AG08396 (cell line): ENCODE data around the gene SCNN1A.

ENCODE experiments used
- DNase-seq: peaks from one replicate; pipeline ENCODE4 v3.0.0; 2012; ENCODE audit warnings: low spot score, mixed read lengths

The SCNN1A gene

GRCh38 chr12:6375269-6376078, at the start of gene SCNN1A:
Gene SCNN1A, minus strand, starts transcription at chr12:6375563. Its CDS starts 780 bp downstream, at chr12:6374783.
- no peak for DNase-seq

- DNase-seq: no peak
These were observed 49.5 kb upstream of the SCNN1A start for GRCh38 chr12:6424866-6425265.

GRCh38 chr12:6424008-6424347, 48.6 kb upstream of the SCNN1A start:
- no peak for DNase-seq

GRCh38 chr12:6423267-6424007, 48.1 kb upstream of the SCNN1A start:
- DNase-seq: peak; percentile 88

GRCh38 chr12:6420364-6420763, 45.0 kb upstream of the SCNN1A start:
- DNase-seq: no peak

GRCh38 chr12:6418796-6419195, 43.4 kb upstream of the SCNN1A start:
- no peak for DNase-seq

GRCh38 chr12:6416596-6416995, 41.2 kb upstream of the SCNN1A start:
- DNase-seq: no peak

GRCh38 chr12:6407236-6407954, 32.0 kb upstream of the SCNN1A start:
- DNase-seq: no peak

GRCh38 chr12:6405963-6406362, 30.6 kb upstream of the SCNN1A start:
- no peak for DNase-seq

GRCh38 chr12:6404390-6404789, 29.0 kb upstream of the SCNN1A start:
- no peak for DNase-seq

- no peak for DNase-seq
These were observed 24.7 kb upstream of the SCNN1A start for GRCh38 chr12:6399884-6400644.

- DNase-seq: no peak
These were observed 20.7 kb upstream of the SCNN1A start for GRCh38 chr12:6396031-6396430.

GRCh38 chr12:6394398-6394797, 19.0 kb upstream of the SCNN1A start:
- DNase-seq: no peak

- DNase-seq: no peak
These were observed 17.7 kb upstream of the SCNN1A start for GRCh38 chr12:6393109-6393508.

GRCh38 chr12:6392504-6392903, 17.1 kb upstream of the SCNN1A start:
- peak; percentile 4 for DNase-seq

- DNase-seq: peak; percentile 2
These were observed 15.7 kb upstream of the SCNN1A start for GRCh38 chr12:6391013-6391412.

- DNase-seq: peak; percentile 12
These were observed 14.9 kb upstream of the SCNN1A start for GRCh38 chr12:6390084-6390799.

GRCh38 chr12:6387541-6387940, 12.2 kb upstream of the SCNN1A start:
- DNase-seq: no peak

GRCh38 chr12:6386491-6386890, 11.1 kb upstream of the SCNN1A start:
- no peak for DNase-seq

- no peak for DNase-seq
These were observed 10.7 kb upstream of the SCNN1A start for GRCh38 chr12:6386038-6386437.
